Measurements from ENCODE around the gene KLHL29.

- TF ChIP-seq CTCF (conservative IDR thresholded peaks at IDR 0.05; ENCODE audit: low read depth, low read length) (no peak), EZH2 (IDR thresholded peaks at IDR 0.05; ENCODE audit: borderline replicate concordance, low read depth, low read length, poor library complexity, severe bottlenecking) (no peak)
Observed at GRCh38 chr2:23457990-23458682, 73.2 kb downstream of the KLHL29 start.
